Lower leg skin (tissue), 3 donors: Measurements from ENCODE around the gene TENM4.

Experiments used
- POLR2A ChIP-seq, 2 donors: fragments of 450-650 bp; IDR thresholded peaks; one replicate each; pipeline ENCODE4 v1.6.1; 2016 to 2017; ENCODE audit warnings: antibody characterized with exemption in 2 of 2, mild to moderate bottlenecking in 1 of 2, moderate library complexity in 1 of 2
- TF ChIP-seq, protein P1 (sequence below), 3 donors: fragments of 450-650 bp; IDR thresholded peaks; one replicate each; pipeline ENCODE4 v1.5.1; 2016; ENCODE audit warnings: antibody characterized with exemption in 3 of 3, mild to moderate bottlenecking in 3 of 3, moderate library complexity in 2 of 3

DNA sequence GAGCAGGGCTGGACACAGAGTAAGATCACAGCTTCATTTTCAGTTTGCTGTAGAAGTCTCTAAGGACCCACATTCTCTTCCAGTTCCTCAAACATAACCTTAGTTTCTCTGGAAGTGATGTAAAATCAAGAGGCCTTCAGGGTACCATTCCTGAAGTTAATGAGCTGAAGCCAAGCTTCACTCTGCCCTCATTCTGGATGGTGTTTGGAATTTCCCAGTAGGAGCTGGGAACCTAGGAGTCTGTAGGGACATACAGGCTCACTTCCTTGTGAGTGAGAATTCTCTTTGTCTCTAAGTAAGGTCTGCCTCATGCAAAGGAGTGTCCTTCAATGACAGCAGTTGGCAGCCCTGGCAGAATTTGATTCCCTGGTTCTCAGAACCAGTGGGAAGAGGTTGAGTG is 723.8 kb downstream of the TENM4 start:
- TF ChIP-seq, protein P1, sequence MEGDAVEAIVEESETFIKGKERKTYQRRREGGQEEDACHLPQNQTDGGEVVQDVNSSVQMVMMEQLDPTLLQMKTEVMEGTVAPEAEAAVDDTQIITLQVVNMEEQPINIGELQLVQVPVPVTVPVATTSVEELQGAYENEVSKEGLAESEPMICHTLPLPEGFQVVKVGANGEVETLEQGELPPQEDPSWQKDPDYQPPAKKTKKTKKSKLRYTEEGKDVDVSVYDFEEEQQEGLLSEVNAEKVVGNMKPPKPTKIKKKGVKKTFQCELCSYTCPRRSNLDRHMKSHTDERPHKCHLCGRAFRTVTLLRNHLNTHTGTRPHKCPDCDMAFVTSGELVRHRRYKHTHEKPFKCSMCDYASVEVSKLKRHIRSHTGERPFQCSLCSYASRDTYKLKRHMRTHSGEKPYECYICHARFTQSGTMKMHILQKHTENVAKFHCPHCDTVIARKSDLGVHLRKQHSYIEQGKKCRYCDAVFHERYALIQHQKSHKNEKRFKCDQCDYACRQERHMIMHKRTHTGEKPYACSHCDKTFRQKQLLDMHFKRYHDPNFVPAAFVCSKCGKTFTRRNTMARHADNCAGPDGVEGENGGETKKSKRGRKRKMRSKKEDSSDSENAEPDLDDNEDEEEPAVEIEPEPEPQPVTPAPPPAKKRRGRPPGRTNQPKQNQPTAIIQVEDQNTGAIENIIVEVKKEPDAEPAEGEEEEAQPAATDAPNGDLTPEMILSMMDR (IDR thresholded peaks at IDR 0.05), result no peak
- TF ChIP-seq POLR2A (IDR thresholded peaks at IDR 0.05), result no peak
